Adrenal gland (tissue), 5 donors: ENCODE results near the gene RPS6KA5.

Experiments used
- POLR2A ChIP-seq, 2 donors: fragments of 450-650 bp; IDR thresholded peaks; one replicate each; pipeline ENCODE4 v1.6.1; 2017; ENCODE audit warnings: antibody characterized with exemption in 2 of 2, mild to moderate bottlenecking in 2 of 2, moderate library complexity in 1 of 2
- TF ChIP-seq, protein P1 (sequence below), 6 experiments: fragments of 450-650 bp in 4 of 6; fragments of 200-600 bp in 2 of 6; sonication (generic) in 1 of 6; IDR thresholded peaks; 1 replicate in 5 of 6; 2 replicates in 1 of 6; pipeline versions ENCODE4 v1.5.1 to v1.8.0; 2016 to 2021; ENCODE audit warnings: antibody characterized with exemption in 6 of 6, mild to moderate bottlenecking in 2 of 6, moderate library complexity in 1 of 6
- donor health status: DM: no; HTN: no; CAD: no.

DNA sequence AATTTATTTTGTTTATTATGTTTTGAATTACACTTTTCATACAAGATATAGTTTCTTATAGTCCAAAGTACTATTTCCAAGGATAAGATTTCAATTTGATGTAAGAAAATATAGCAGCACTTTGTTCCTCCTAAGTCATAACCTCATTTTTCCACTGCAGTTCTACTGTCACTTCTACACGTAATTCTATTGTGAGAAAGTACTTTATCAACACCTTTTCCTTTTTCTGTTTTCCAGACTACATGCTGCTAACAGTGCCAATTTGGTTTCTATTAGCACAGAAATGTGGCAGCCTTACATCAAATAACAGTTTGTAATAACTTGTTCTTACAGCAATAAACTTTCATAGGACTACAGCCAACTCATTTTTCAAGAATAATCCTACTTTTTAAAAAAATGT is 45.0 kb downstream of the RPS6KA5 start:
- TF ChIP-seq, protein P1, sequence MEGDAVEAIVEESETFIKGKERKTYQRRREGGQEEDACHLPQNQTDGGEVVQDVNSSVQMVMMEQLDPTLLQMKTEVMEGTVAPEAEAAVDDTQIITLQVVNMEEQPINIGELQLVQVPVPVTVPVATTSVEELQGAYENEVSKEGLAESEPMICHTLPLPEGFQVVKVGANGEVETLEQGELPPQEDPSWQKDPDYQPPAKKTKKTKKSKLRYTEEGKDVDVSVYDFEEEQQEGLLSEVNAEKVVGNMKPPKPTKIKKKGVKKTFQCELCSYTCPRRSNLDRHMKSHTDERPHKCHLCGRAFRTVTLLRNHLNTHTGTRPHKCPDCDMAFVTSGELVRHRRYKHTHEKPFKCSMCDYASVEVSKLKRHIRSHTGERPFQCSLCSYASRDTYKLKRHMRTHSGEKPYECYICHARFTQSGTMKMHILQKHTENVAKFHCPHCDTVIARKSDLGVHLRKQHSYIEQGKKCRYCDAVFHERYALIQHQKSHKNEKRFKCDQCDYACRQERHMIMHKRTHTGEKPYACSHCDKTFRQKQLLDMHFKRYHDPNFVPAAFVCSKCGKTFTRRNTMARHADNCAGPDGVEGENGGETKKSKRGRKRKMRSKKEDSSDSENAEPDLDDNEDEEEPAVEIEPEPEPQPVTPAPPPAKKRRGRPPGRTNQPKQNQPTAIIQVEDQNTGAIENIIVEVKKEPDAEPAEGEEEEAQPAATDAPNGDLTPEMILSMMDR (IDR thresholded peaks at IDR 0.05), result no peak
- no peak for TF ChIP-seq POLR2A (IDR thresholded peaks at IDR 0.05)
